22Rv1 (cell line): ENCODE data around the gene BEST1.

Source experiments
- H3K27ac ChIP-seq: fragments of 450-650 bp; 2 replicates; pipeline ENCODE4 v1.5.1; 2017
- CTCF ChIP-seq: fragments of 450-650 bp; IDR thresholded peaks from 2 replicates; pipeline ENCODE4 v1.5.1; 2017; ENCODE audit warnings: mild to moderate bottlenecking
- ZFX ChIP-seq: fragments of 450-650 bp; IDR thresholded peaks from 2 replicates; pipeline ENCODE4 v1.6.1; 2017; ENCODE audit warnings: antibody characterized with exemption, borderline replicate concordance

The BEST1 gene

GRCh38 chr11:62012451-62012831, 62.3 kb downstream of the BEST1 start:
- no peak for TF ChIP-seq ZFX
- TF ChIP-seq CTCF: no peak
- no peak overlapping the region for H3K27ac ChIP-seq

- TF ChIP-seq CTCF (no peak), ZFX (no peak)
- H3K27ac ChIP-seq: no peak overlapping the region
Measured at GRCh38 chr11:62012832-62013461, 62.8 kb downstream of the BEST1 start.
